ENCODE results near the gene NPTX1. TPM values are rescaled to one million over a fixed set of nuclear protein-coding genes. Genes with fewer than 3 reads are reported as not detected.
A peak's percentile ranks its signal among the peaks of the same experiment; 100 is the strongest.

NPTX1 gene
- polyA plus RNA-seq, 1 donor from 2014 or later, result 0.56 TPM

DNA sequence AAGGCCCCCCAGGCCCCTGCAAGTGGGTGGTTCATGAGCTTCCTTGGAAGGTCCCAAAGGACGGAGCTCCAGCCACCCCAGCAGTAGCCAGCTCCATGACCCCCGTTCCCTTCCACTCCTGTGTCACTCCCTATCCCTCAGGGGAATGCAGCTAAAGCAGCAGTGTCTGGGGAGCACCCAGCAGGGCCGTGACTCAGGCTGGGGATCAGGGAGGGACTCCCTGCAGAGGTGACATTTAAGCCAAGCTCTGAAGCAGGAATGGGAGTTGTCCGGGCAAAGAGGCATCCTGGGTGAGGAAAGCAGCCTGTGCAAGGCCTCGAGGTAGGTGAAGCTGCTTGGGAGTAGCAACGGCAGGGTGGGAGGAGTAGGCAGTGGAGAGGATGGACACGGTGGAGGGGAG lies 11.1 kb upstream of the NPTX1 start:
- Histone ChIP-seq H3K9me3 (ENCODE audit: low read length) (no peaks in the 10 kb centered on the region), H3K9me2 (ENCODE audit: insufficient read depth, low read length) (no peaks in the 10 kb centered on the region), H3K36me3 (ENCODE audit: insufficient read depth, low read length) (no peaks in the 10 kb centered on the region), H3K79me2 (replicated peaks; ENCODE audit: insufficient read depth, low read length) (no peaks in the 10 kb centered on the region), H2AFZ (ENCODE audit: low read depth, low read length) (no peak overlapping the region), H3K4me3 (ENCODE audit: low read length) (no peak overlapping the region), H4K20me1 (ENCODE audit: insufficient read depth) (no peaks in the 10 kb centered on the region), H3F3A (ENCODE audit: insufficient read depth, low read length, poor library complexity, severe bottlenecking) (no peaks in the 10 kb centered on the region), H3K9ac (ENCODE audit: low read length) (peak overlapping the region; percentile 22), H3K27me3 (ENCODE audit: insufficient read depth, low read depth, low read length) (no peaks in the 10 kb centered on the region), H3K27ac (ENCODE audit: low read length) (peak overlapping the region; percentile 54), H3K4me2 (ENCODE audit: low read length) (no peak overlapping the region)
- TF ChIP-seq POLR2AphosphoS5 (IDR thresholded peaks at IDR 0.05), result no peak
- TF ChIP-seq TAF1 (IDR thresholded peaks at IDR 0.05; ENCODE audit: low read depth), result no peak
- TF ChIP-seq EZH2 (IDR thresholded peaks at IDR 0.05; ENCODE audit: borderline replicate concordance, insufficient read depth, low read length, poor library complexity, severe bottlenecking), result no peak
- TF ChIP-seq, protein P1, sequence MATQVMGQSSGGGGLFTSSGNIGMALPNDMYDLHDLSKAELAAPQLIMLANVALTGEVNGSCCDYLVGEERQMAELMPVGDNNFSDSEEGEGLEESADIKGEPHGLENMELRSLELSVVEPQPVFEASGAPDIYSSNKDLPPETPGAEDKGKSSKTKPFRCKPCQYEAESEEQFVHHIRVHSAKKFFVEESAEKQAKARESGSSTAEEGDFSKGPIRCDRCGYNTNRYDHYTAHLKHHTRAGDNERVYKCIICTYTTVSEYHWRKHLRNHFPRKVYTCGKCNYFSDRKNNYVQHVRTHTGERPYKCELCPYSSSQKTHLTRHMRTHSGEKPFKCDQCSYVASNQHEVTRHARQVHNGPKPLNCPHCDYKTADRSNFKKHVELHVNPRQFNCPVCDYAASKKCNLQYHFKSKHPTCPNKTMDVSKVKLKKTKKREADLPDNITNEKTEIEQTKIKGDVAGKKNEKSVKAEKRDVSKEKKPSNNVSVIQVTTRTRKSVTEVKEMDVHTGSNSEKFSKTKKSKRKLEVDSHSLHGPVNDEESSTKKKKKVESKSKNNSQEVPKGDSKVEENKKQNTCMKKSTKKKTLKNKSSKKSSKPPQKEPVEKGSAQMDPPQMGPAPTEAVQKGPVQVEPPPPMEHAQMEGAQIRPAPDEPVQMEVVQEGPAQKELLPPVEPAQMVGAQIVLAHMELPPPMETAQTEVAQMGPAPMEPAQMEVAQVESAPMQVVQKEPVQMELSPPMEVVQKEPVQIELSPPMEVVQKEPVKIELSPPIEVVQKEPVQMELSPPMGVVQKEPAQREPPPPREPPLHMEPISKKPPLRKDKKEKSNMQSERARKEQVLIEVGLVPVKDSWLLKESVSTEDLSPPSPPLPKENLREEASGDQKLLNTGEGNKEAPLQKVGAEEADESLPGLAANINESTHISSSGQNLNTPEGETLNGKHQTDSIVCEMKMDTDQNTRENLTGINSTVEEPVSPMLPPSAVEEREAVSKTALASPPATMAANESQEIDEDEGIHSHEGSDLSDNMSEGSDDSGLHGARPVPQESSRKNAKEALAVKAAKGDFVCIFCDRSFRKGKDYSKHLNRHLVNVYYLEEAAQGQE (IDR thresholded peaks at IDR 0.05; ENCODE audit: borderline replicate concordance), result no peak
- TF ChIP-seq MXI1 (conservative IDR thresholded peaks at IDR 0.05; ENCODE audit: poor library complexity, severe bottlenecking), result no peak
- no peak for TF ChIP-seq SMC3 (conservative IDR thresholded peaks at IDR 0.05; ENCODE audit: poor library complexity)

DNA sequence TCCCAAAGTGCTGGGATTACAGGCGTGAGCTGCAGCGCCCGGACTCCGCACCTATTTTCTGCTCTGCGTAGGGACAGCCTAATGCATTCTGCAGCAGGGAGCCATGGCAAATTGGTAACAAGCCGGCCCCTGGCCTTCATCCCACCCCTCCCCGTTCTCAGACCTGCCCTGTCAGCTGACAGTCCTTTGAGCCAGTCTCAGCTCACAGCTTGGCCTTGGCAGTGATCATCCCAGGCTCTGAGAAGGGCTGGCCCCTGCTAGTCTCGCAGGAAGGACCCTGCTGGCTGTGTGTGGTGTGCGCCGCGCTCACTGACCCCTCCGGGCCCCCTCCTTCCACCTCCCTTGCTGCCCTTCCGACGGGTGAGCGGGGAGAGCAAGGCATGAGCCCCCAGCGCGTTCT lies 10.3 kb upstream of the NPTX1 start:
- H3F3A ChIP-seq (ENCODE audit: insufficient read depth, low read length, poor library complexity, severe bottlenecking), result no peaks in the 10 kb centered on the region
- H3K9ac ChIP-seq (ENCODE audit: low read length), result peak overlapping the region; percentile 22
- H3K9me2 ChIP-seq (ENCODE audit: insufficient read depth, low read length), result no peaks in the 10 kb centered on the region
- no peaks in the 10 kb centered on the region for H4K20me1 ChIP-seq (ENCODE audit: insufficient read depth)
- peak overlapping the region; percentile 54 for H3K27ac ChIP-seq (ENCODE audit: low read length)
- no peak overlapping the region for H2AFZ ChIP-seq (ENCODE audit: low read depth, low read length)
- H3K4me3 ChIP-seq (ENCODE audit: low read length), result no peak overlapping the region
- H3K79me2 ChIP-seq (replicated peaks; ENCODE audit: insufficient read depth, low read length), result no peaks in the 10 kb centered on the region
- no peaks in the 10 kb centered on the region for H3K36me3 ChIP-seq (ENCODE audit: insufficient read depth, low read length)
- H3K27me3 ChIP-seq (ENCODE audit: insufficient read depth, low read depth, low read length), result peaks cover 8% of the 10 kb centered on the region
- TF ChIP-seq POLR2AphosphoS5 (IDR thresholded peaks at IDR 0.05) (no peak), MXI1 (conservative IDR thresholded peaks at IDR 0.05; ENCODE audit: poor library complexity, severe bottlenecking) (no peak), EZH2 (IDR thresholded peaks at IDR 0.05; ENCODE audit: borderline replicate concordance, insufficient read depth, low read length, poor library complexity, severe bottlenecking) (no peak), SMC3 (conservative IDR thresholded peaks at IDR 0.05; ENCODE audit: poor library complexity) (no peak), RAD21 (conservative IDR thresholded peaks at IDR 0.05) (no peak), EP300 (conservative IDR thresholded peaks at IDR 0.05; ENCODE audit: poor library complexity, severe bottlenecking) (no peak), TAF1 (IDR thresholded peaks at IDR 0.05; ENCODE audit: low read depth) (no peak)
- TF ChIP-seq, protein P2, sequence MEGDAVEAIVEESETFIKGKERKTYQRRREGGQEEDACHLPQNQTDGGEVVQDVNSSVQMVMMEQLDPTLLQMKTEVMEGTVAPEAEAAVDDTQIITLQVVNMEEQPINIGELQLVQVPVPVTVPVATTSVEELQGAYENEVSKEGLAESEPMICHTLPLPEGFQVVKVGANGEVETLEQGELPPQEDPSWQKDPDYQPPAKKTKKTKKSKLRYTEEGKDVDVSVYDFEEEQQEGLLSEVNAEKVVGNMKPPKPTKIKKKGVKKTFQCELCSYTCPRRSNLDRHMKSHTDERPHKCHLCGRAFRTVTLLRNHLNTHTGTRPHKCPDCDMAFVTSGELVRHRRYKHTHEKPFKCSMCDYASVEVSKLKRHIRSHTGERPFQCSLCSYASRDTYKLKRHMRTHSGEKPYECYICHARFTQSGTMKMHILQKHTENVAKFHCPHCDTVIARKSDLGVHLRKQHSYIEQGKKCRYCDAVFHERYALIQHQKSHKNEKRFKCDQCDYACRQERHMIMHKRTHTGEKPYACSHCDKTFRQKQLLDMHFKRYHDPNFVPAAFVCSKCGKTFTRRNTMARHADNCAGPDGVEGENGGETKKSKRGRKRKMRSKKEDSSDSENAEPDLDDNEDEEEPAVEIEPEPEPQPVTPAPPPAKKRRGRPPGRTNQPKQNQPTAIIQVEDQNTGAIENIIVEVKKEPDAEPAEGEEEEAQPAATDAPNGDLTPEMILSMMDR (IDR thresholded peaks at IDR 0.05; ENCODE audit: poor library complexity, severe bottlenecking), result no peak
- TF ChIP-seq, protein P1 (IDR thresholded peaks at IDR 0.05; ENCODE audit: borderline replicate concordance), result no peak
- no peaks in the 10 kb centered on the region for H3K9me3 ChIP-seq (ENCODE audit: low read length)
- H3K4me2 ChIP-seq (ENCODE audit: low read length), result no peak overlapping the region

Measured in neural cell (in vitro differentiated cells).